GM12801 (cell line): ENCODE results near the gene GDE1.

ENCODE experiments used
- CTCF ChIP-seq: IDR thresholded peaks from one replicate; pipeline ENCODE4 v1.5.1; 2011; ENCODE audit warnings: control low read depth; ENCODE audit not compliant: insufficient read length; ENCODE audit errors: extremely low read depth

GDE1 gene

GRCh38 chr16:19521471-19522396, at the start of gene GDE1:
Gene GDE1 (minus strand): TSS chr16:19522098. CDS start chr16:19521964, 134 bp downstream.
- TF ChIP-seq CTCF, result no peak

- TF ChIP-seq CTCF, result no peak
Observed at GRCh38 chr16:19567560-19567959, 45.7 kb upstream of the GDE1 start.

GRCh38 chr16:19566362-19566761, 44.5 kb upstream of the GDE1 start:
- no peak for TF ChIP-seq CTCF

- no peak for TF ChIP-seq CTCF
Observed at GRCh38 chr16:19563377-19563776, 41.5 kb upstream of the GDE1 start.

GRCh38 chr16:19560078-19560477, 38.2 kb upstream of the GDE1 start:
- no peak for TF ChIP-seq CTCF

GRCh38 chr16:19559242-19559910, 37.5 kb upstream of the GDE1 start:
- TF ChIP-seq CTCF, result no peak

- TF ChIP-seq CTCF, result no peak
Observed at GRCh38 chr16:19555938-19556771, 34.3 kb upstream of the GDE1 start.
